HEK293T (cell line): ENCODE results near the gene CLDND1.

Experiments used
- BHLHE40 ChIP-seq: fragments of 450-650 bp; IDR thresholded peaks from 2 replicates; pipeline ENCODE4 v1.6.1; 2016; ENCODE audit warnings: mild to moderate bottlenecking, moderate library complexity, borderline replicate concordance
- FOXK2 ChIP-seq: fragments of 450-650 bp; IDR thresholded peaks from 2 replicates; pipeline ENCODE4 v1.6.1; 2016; ENCODE audit warnings: mild to moderate bottlenecking
- NFRKB ChIP-seq: fragments of 450-650 bp; IDR thresholded peaks from 2 replicates; pipeline ENCODE4 v1.6.1; 2016; ENCODE audit warnings: mild to moderate bottlenecking, moderate library complexity

DNA sequence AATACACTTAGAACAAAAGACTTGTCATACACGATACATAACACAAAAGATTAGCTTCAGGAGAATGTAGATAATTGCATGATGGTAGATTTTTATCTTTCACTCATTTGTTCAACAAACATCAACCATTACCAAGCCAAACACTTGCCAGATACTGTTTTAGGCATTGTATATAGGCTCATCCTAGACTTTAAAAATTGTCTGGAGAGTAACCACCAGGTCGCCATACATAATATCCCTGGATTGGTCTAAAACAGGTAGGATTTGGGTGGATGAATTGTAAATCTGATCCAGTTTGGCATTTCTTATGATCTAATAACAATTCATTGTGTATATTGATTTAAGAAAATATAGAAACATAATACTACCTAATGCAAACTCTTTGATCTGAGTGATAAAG is 31.9 kb upstream of the CLDND1 start:
- TF ChIP-seq BHLHE40 (no peak), NFRKB (no peak), FOXK2 (no peak)
